NCI-H2029 treated with DMSO at 0.1 percent for 48 hours (cell line): ENCODE data around the gene ALG13.
A peak's percentile ranks its signal among the peaks of the same experiment; 100 is the strongest.
"Not testable (repeated sequence)": the region's sequence is repeated elsewhere in the genome, so short reads cannot be mapped to it uniquely, and the experiment has no call there.

ENCODE experiments used
- DNase-seq: peaks from one replicate; lab custom pipeline; 2025; lab: John Stamatoyannopoulos, UW

ALG13 gene

GRCh38 chrX:111680988-111681779 is at the start of gene ALG13:
Gene ALG13, plus strand, starts transcription at chrX:111681170. Its CDS starts 49 bp downstream, at chrX:111681219.
- DNase-seq: peak; percentile 26

GRCh38 chrX:111634823-111635729 is 45.9 kb upstream of the ALG13 start:
- DNase-seq: no peak

- no peak for DNase-seq
These were observed 39.0 kb upstream of the ALG13 start for GRCh38 chrX:111641969-111642368.

- DNase-seq: not testable (repeated sequence)
These were observed 35.8 kb upstream of the ALG13 start for GRCh38 chrX:111645165-111645564.

- DNase-seq: no peak
These were observed 35.4 kb upstream of the ALG13 start for GRCh38 chrX:111645607-111646006.

GRCh38 chrX:111646515-111646914 is 34.5 kb upstream of the ALG13 start:
- DNase-seq: no peak

- DNase-seq: no peak
These were observed 32.2 kb upstream of the ALG13 start for GRCh38 chrX:111648802-111649201.

- DNase-seq: no peak
These were observed 31.3 kb upstream of the ALG13 start for GRCh38 chrX:111649638-111650037.

GRCh38 chrX:111650845-111651244 is 30.1 kb upstream of the ALG13 start:
- DNase-seq: no peak

- no peak for DNase-seq
These were observed 28.3 kb upstream of the ALG13 start for GRCh38 chrX:111652719-111653118.

GRCh38 chrX:111661241-111661640 is 19.7 kb upstream of the ALG13 start:
- DNase-seq: no peak

GRCh38 chrX:111662292-111662691 is 18.7 kb upstream of the ALG13 start:
- DNase-seq: no peak

- no peak for DNase-seq
These were observed 9.3 kb upstream of the ALG13 start for GRCh38 chrX:111671668-111672067.

GRCh38 chrX:111687305-111687704 is 6.3 kb downstream of the ALG13 start:
- DNase-seq: no peak

- DNase-seq: no peak
These were observed 14.4 kb downstream of the ALG13 start for GRCh38 chrX:111695297-111695880.

- peak; percentile 0 for DNase-seq
These were observed 38.6 kb downstream of the ALG13 start for GRCh38 chrX:111719426-111720210.

GRCh38 chrX:111728096-111728495 is 47.1 kb downstream of the ALG13 start:
- no peak for DNase-seq

- no peak for DNase-seq
These were observed 50.4 kb downstream of the ALG13 start for GRCh38 chrX:111731351-111731750.

- no peak for DNase-seq
These were observed 55.6 kb downstream of the ALG13 start for GRCh38 chrX:111736571-111736970.

- no peak for DNase-seq
These were observed 61.0 kb downstream of the ALG13 start for GRCh38 chrX:111742018-111742417.

- no peak for DNase-seq
These were observed 62.3 kb downstream of the ALG13 start for GRCh38 chrX:111743316-111743715.

GRCh38 chrX:111756486-111756885 is 75.5 kb downstream of the ALG13 start:
- DNase-seq: no peak
